Nephron progenitor cell (in vitro differentiated cells): ENCODE results near the gene RIPPLY1.

ENCODE experiments used
- DNase-seq: peaks from one replicate; pipeline ENCODE4 v3.0.0; 2021
- H3K27ac Mint-ChIP-seq: 2 replicates; pipeline ENCODE4 v1.8.0; 2021; ENCODE audit warnings: mild to moderate bottlenecking, moderate library complexity, mixed read lengths
- H3K27me3 Mint-ChIP-seq: 2 replicates; pipeline ENCODE4 v1.8.0; 2021; ENCODE audit warnings: mild to moderate bottlenecking, low read depth, mixed read lengths; ENCODE audit not compliant: poor library complexity
- H3K36me3 Mint-ChIP-seq: 2 replicates; pipeline ENCODE4 v1.8.0; 2021; ENCODE audit warnings: low read depth, mixed read lengths
- H3K4me1 Mint-ChIP-seq: 2 replicates; pipeline ENCODE4 v1.8.0; 2021; ENCODE audit warnings: mixed read lengths
- H3K4me3 Mint-ChIP-seq: 2 replicates; pipeline ENCODE4 v1.8.0; 2021; ENCODE audit warnings: mild to moderate bottlenecking, moderate library complexity, mixed read lengths
- H3K9me3 Mint-ChIP-seq: 2 replicates; pipeline ENCODE4 v1.8.0; 2021; ENCODE audit warnings: mild to moderate bottlenecking, moderate library complexity, mixed read lengths
- TF ChIP-seq, protein P1 (sequence below): fragments of 200-600 bp; sonication (generic); IDR thresholded peaks from 2 replicates; pipeline ENCODE4 v1.5.0; 2021; ENCODE audit warnings: antibody characterized with exemption

RIPPLY1 gene

DNA sequence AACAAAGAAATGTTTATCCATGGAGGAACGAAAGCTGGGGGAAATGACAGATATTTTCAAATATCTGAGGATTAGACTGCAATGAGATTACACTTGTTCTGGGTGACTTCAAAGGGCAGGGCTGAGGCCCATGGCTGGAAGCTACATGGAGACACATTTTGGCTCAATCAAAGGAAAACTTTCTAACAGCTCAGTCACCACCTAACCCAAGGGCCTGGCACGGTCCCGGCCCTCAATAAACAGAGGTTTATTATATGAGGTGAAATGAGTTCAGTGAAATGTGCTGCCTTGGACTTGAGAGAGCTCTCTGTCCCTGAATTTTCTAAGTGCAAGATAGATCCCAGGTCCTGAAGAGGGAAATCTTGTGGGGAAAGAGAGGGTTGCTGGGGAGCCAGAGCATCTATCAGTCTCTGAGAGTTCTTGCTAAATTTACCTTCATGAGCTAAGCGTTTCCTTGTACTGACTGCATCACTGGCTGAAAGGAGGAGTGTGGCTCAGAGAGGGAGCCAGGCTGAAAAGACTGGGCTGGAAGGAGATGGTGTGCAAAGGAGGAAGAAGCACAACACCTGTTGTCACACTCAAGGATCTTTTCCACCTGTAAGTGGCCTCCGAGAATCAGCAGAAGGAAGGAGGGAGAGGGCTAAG, 2.0 kb upstream of the RIPPLY1 start:
- no peaks in the 10 kb centered on the region for H3K36me3 Mint-ChIP-seq
- H3K9me3 Mint-ChIP-seq: peaks cover 50% of the 10 kb centered on the region
- peaks cover 16% of the 10 kb centered on the region for H3K27me3 Mint-ChIP-seq
- TF ChIP-seq, protein P1, sequence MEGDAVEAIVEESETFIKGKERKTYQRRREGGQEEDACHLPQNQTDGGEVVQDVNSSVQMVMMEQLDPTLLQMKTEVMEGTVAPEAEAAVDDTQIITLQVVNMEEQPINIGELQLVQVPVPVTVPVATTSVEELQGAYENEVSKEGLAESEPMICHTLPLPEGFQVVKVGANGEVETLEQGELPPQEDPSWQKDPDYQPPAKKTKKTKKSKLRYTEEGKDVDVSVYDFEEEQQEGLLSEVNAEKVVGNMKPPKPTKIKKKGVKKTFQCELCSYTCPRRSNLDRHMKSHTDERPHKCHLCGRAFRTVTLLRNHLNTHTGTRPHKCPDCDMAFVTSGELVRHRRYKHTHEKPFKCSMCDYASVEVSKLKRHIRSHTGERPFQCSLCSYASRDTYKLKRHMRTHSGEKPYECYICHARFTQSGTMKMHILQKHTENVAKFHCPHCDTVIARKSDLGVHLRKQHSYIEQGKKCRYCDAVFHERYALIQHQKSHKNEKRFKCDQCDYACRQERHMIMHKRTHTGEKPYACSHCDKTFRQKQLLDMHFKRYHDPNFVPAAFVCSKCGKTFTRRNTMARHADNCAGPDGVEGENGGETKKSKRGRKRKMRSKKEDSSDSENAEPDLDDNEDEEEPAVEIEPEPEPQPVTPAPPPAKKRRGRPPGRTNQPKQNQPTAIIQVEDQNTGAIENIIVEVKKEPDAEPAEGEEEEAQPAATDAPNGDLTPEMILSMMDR: no peak
- no peak for DNase-seq
- H3K4me3 Mint-ChIP-seq: no peak overlapping the region
- no peak overlapping the region for H3K27ac Mint-ChIP-seq
- peaks cover 68% of the 10 kb centered on the region for H3K4me1 Mint-ChIP-seq

DNA sequence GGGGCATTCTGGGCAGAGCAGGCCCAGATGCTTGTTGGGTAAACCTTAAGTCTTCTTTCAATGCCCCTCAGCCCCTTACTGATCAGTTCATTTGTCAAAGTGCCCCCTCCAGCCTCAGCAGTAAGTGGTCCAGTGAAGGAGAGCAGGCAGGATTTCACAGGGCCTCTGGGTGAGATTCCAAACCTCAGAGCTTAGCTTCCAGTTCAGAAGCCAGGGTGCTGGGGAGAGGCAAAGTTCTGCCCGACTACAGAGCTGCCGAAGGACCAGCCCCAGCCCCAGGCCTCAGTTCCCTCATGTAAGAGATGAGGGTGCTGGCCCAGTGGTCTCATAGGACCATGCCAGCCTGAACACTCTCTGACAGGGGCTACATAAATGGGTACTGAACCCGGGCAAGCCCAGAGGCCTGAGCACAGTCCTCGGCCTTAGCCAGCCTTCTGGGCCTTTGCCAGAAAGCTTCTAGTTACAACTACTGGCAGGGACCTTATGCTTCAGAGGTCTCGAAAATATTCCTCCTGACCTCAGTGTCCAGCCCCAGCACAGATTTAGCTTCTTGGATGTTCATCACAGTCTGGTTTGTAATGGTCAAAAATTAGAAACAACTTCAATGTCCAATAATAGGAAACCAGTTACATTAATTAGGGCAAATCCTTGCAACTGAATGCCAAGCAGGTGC, 851 bp upstream of the RIPPLY1 start:
- Mint-ChIP-seq H3K4me1 (peaks cover 79% of the 10 kb centered on the region), H3K9me3 (peaks cover 51% of the 10 kb centered on the region), H3K27ac (peak overlapping the region; percentile 96), H3K27me3 (peaks cover 19% of the 10 kb centered on the region), H3K36me3 (no peaks in the 10 kb centered on the region), H3K4me3 (no peak overlapping the region)
- TF ChIP-seq, protein P1: no peak
- no peak for DNase-seq

DNA sequence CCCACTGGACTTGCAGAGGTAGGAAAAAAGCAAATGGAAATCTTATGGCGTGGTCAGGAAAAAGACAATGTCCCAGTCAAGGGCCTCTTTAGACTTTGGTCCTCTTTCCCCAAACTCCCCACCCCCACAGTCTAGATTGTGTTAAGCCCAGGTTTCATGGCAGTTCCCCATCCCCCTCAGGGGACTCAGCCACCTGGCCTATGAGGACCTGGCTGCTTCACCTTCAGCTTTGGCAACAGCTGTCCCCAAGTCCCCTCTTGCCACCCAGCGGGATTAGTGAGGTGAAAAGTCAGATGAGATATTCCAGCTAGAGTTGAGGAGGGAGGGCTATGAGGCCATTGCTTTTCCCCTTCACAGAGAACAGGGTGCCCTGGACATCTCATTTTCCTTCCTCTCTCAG, 457 bp downstream of the RIPPLY1 start:
- H3K4me3 Mint-ChIP-seq: no peak overlapping the region
- peaks cover 16% of the 10 kb centered on the region for H3K27me3 Mint-ChIP-seq
- TF ChIP-seq, protein P1: no peak
- H3K27ac Mint-ChIP-seq: peak overlapping the region; percentile 36
- H3K4me1 Mint-ChIP-seq: peaks cover 73% of the 10 kb centered on the region
- H3K36me3 Mint-ChIP-seq: no peaks in the 10 kb centered on the region
- DNase-seq: no peak
- peaks cover 43% of the 10 kb centered on the region for H3K9me3 Mint-ChIP-seq

DNA sequence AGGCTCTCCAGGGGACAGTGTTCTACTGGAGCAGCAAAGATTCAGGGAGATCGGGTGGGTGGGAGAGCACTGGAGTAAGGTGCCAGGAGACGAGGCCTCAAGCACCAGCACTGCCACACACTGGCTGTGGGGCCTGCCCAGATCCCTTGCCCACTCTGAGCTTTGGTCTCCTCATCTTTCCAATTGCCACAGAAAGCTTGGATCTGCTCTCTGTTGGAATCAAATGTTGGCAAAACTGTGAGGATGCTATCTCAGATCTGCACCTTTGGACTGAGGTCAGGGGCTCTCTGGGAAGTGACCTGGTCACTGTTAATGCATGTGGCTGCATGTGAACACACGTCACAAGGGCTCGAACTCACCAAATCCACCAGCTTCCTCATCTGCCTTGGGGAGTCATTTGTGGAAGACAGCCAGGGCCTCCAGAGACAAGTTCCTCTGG, 1.3 kb downstream of the RIPPLY1 start:
- TF ChIP-seq, protein P1: no peak
- peaks cover 43% of the 10 kb centered on the region for H3K9me3 Mint-ChIP-seq
- DNase-seq: no peak
- no peak overlapping the region for H3K27ac Mint-ChIP-seq
- no peak overlapping the region for H3K4me3 Mint-ChIP-seq
- peaks cover 16% of the 10 kb centered on the region for H3K27me3 Mint-ChIP-seq
- no peaks in the 10 kb centered on the region for H3K36me3 Mint-ChIP-seq
- peaks cover 72% of the 10 kb centered on the region for H3K4me1 Mint-ChIP-seq

DNA sequence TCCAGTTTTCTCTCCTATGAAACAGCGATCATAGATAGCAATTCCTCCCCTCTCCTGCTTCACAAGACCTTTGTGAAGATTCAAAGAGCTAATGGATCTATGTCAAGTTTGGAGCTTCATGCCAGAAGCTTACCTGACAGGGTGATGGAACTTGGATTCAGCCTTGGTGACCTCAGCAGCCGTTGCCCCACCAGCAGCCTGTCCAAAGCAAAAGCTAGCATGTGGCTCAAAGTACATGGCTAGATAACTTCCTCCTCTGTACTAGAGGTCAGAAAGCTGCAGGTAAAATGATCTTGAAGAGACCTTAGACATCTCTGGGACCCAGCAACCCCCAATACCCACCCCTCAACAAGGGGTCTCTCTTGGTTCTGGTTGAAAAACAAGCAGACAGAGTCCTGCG, 1.8 kb downstream of the RIPPLY1 start:
- no peaks in the 10 kb centered on the region for H3K36me3 Mint-ChIP-seq
- peaks cover 16% of the 10 kb centered on the region for H3K27me3 Mint-ChIP-seq
- no peak for DNase-seq
- TF ChIP-seq, protein P1: no peak
- no peak overlapping the region for H3K4me3 Mint-ChIP-seq
- H3K4me1 Mint-ChIP-seq: peaks cover 71% of the 10 kb centered on the region
- H3K27ac Mint-ChIP-seq: no peak overlapping the region
- H3K9me3 Mint-ChIP-seq: peaks cover 41% of the 10 kb centered on the region

DNA sequence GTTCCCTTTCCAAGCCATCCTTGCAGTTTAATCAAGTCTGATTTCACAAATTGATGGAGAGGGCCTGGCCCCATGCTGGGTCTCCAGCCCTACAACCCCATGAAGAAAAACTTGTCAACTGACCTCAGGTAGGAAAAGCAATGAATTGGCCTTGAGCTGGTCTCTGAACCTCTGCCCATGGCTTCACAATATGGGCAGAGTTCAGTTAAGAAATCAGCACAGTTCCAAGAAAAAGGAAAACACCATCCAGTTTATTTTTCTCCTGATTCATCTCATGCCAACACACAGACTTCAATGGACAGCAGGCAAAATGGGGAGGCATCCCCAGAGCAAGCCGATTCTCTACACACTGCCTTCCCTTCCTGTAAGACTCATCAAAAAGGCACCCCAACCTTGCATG, 3.3 kb downstream of the RIPPLY1 start:
- Mint-ChIP-seq H3K27me3 (peaks cover 19% of the 10 kb centered on the region), H3K36me3 (no peaks in the 10 kb centered on the region), H3K4me1 (peaks cover 69% of the 10 kb centered on the region), H3K27ac (no peak overlapping the region), H3K4me3 (no peak overlapping the region), H3K9me3 (peaks cover 48% of the 10 kb centered on the region)
- no peak for DNase-seq
- TF ChIP-seq, protein P1: no peak
